Small intestine (tissue), 7 donors: ENCODE data around the gene CASS4. TPM values are rescaled to one million over a fixed set of nuclear protein-coding genes. Genes with fewer than 3 reads are reported as not detected.
A peak's percentile ranks its signal among the peaks of the same experiment; 100 is the strongest.

ENCODE experiments used
- DNase-seq, 2 donors: peaks; one replicate each; pipeline versions ENCODE4 v3.0.0 to v3.0.0-alpha.2; 2013
- FAIRE-seq: peaks from 2 replicates; lab custom pipeline; 2012; peaks lifted over from hg19 to GRCh38; lab: Jason Lieb, UNC
- H3K27ac ChIP-seq, 3 donors: one replicate each; pipeline ENCODE4 v1.5.1; 2013; ENCODE audit warnings: low read length in 2 of 3, mild to moderate bottlenecking in 2 of 3, control low read depth in 1 of 3, inconsistent platforms in 1 of 3, low read depth in 1 of 3, moderate library complexity in 1 of 3
- H3K27me3 ChIP-seq, 3 donors: one replicate each; pipeline ENCODE4 v1.6.1; 2013; ENCODE audit warnings: low read length in 3 of 3, inconsistent platforms in 1 of 3; ENCODE audit not compliant: control insufficient read depth in 3 of 3, insufficient read depth in 3 of 3
- H3K36me3 ChIP-seq, 3 donors: one replicate each; pipeline ENCODE4 v1.6.1; 2013; ENCODE audit warnings: low read length in 3 of 3, inconsistent platforms in 1 of 3, low read depth in 1 of 3, mild to moderate bottlenecking in 1 of 3, moderate library complexity in 1 of 3; ENCODE audit not compliant: control insufficient read depth in 3 of 3, insufficient read depth in 2 of 3
- H3K4me1 ChIP-seq, 3 donors: one replicate each; pipeline ENCODE4 v1.6.1; 2013; ENCODE audit warnings: low read length in 2 of 3, inconsistent platforms in 1 of 3, low read depth in 1 of 3, mild to moderate bottlenecking in 1 of 3, moderate library complexity in 1 of 3; ENCODE audit not compliant: control insufficient read depth in 3 of 3, insufficient read depth in 2 of 3
- H3K4me3 ChIP-seq, 3 donors: one replicate each; pipeline ENCODE4 v1.5.1; 2013; ENCODE audit warnings: low read length in 3 of 3, control low read depth in 1 of 3, inconsistent platforms in 1 of 3, low read depth in 1 of 3, mild to moderate bottlenecking in 1 of 3, moderate library complexity in 1 of 3
- H3K9me3 ChIP-seq, 2 donors: one replicate each; pipeline ENCODE4 v1.6.1; 2013; ENCODE audit warnings: low read depth in 1 of 2, low read length in 1 of 2; ENCODE audit not compliant: control insufficient read depth in 2 of 2, insufficient read depth in 1 of 2
- WGBS, 3 donors: extraction: QIAGEN DNeasy Blood & Tissue Kit; methylation state at CpG; one replicate each; pipeline ENCODE4 v1.1.7; 2013; 5-methylcytosine and 5-hydroxymethylcytosine counted together
- polyA plus RNA-seq, 4 donors: library from polyadenylated mRNA; stranded (reverse) in 3 of 4; unstranded in 1 of 4; fragments of 200-250 nt in 3 of 4; fragments of 120-200 nt in 1 of 4; gene quantifications; one replicate each; pipeline versions ENCODE4 v1.2.1 to v1.2.3, GENCODE V29; 2013
- donor health status: healthy with polysubstance abuse.
- donor health status: control.
- donor health status: control.
- donor health status: Bipolar disorder and iron deficiency.
- donor health status: healthy.

Gene CASS4
- polyA plus RNA-seq, 4 donors: 0.70 to 1.5 (median 1.1) TPM; not detected in 1

DNA sequence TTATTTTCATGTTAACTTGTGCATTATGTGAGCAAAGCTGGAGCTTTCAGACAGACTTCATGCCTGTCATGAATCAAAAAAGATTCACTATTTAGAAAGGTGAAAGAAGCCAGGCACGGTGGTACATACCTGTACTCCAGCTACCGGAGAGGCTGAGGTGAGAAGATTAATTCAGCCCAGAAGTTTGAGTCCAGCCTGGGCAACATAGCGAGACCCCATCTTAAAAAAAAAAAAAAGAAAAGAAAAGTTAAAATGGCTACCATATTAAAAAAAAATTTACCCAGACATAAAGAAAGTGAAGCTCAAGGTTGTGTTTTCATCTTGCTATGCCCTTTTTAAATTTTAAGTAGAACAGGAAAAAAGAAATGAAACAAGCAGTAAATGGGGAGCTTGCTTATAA, 889 bp downstream of the CASS4 start:
- FAIRE-seq: no peak
- Histone ChIP-seq H3K9me3 (no peaks in the 10 kb centered on the region), H3K4me1 (peaks cover 0 to 3% (median 0%) of the 10 kb centered on the region in 3 donors), H3K4me3 (no peak overlapping the region), H3K27ac (peak overlapping the region in 1 of 3 donors; percentile 86), H3K36me3 (peaks cover 0 to 8% (median 0%) of the 10 kb centered on the region in 3 donors), H3K27me3 (no peaks in the 10 kb centered on the region)
- DNase-seq: no peak
- WGBS, 3 donors: 85 to 98% (median 94%) methylated on average over 3 of the region's 3 CpGs

DNA sequence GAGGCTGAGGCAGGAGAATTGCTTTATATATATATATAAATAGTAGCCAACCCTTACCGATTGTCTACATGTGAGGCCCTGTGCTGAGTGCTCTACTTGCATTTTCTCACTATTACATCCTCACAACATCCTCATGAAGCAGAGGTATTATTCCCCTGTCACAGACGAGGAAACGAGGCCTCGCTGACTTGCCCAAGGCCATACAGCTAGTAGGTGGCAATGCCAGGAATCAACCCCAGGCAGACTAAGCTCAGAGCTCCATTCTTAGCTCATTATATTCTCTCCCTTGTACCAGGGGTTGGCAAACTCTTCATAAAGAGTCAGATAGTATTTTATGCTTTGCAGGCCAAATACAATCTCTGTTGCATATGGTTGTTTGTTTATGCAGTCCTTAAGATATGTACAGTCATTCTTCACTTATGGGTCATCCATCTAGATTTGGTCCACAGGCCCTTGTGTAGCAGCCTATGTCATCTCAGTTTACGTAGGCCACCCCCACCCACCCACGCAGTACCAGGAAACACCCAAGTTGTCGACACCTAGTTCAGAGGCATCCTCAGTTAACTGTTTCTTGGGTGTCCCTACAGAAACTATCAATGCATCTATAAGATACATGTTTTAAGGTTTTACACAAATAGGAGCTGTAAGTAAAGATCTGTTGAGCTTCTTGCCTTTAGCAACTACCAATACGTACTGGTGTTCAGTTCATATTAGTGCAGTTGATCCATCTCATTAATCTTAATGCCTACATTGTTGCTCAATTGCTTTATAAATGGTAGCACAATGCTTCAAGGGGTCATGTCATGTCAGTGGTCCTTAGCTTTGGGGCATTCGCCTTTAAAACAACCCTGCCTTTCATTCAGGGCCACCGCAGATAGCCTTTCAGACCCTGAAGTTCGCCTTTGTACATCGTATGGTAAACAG, 3.0 kb downstream of the CASS4 start:
- Histone ChIP-seq H3K9me3 (no peaks in the 10 kb centered on the region), H3K36me3 (no peaks in the 10 kb centered on the region), H3K27me3 (no peaks in the 10 kb centered on the region), H3K27ac (peak overlapping the region in 1 of 3 donors; percentile 81), H3K4me3 (no peak overlapping the region), H3K4me1 (peaks cover 0 to 3% (median 0%) of the 10 kb centered on the region in 3 donors)
- no peak for FAIRE-seq
- WGBS, 3 donors: 77 to 90% (median 88%) methylated on average over 12 of the region's 12 CpGs
- no peak for DNase-seq

DNA sequence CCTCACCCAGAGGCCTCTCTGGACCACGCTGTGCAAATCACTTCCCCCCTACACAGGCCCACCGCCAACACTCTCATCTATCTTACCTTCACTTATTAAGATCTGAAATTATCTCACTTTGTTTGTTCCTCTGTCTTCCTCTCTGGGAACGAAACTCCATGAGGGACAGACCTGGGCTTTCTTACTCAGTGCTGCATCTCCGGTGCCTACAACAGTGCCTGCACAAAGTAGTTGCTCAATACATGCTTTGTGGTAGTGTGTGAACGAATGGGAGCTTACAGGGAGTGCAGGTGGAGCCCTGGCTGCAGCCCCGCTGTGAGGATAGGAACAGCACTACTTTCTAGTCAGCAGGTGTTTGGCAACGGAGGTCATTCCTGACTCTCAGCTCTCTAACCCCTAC, 5.3 kb downstream of the CASS4 start:
- WGBS, 3 donors: 88 to 94% (median 91%) methylated on average over 7 of the region's 7 CpGs
- Histone ChIP-seq H3K27ac (peak overlapping the region in 1 of 3 donors; percentile 74), H3K27me3 (no peaks in the 10 kb centered on the region), H3K4me3 (no peak overlapping the region), H3K36me3 (no peaks in the 10 kb centered on the region), H3K9me3 (no peaks in the 10 kb centered on the region), H3K4me1 (no peaks in the 10 kb centered on the region)
- FAIRE-seq: no peak
- DNase-seq: no peak

DNA sequence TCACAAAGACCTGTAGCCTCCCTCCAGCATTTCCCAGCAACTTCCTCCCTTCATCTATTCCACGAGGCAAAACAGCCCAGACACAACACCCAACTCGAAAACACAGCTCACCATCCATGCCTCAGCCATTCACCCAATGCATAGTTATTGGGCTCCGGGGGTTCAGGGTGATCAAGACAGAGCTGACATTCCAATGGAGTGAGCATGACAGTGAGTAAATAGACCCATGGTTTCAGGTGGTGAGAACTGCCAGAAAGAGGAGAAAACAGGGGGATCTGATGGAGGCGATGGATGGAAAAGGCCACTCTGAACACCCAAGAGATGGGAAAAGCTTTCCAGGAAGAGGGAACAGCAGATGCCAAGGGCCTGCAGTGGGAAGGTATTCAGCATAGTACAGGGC, 5.9 kb downstream of the CASS4 start:
- Histone ChIP-seq H3K4me3 (no peak overlapping the region), H3K27me3 (no peaks in the 10 kb centered on the region), H3K36me3 (no peaks in the 10 kb centered on the region), H3K9me3 (no peaks in the 10 kb centered on the region), H3K27ac (peak overlapping the region in 1 of 3 donors; percentile 74), H3K4me1 (no peaks in the 10 kb centered on the region)
- no peak for DNase-seq
- no peak for FAIRE-seq
- 81 to 87% (median 85%) methylated on average over 4 of the region's 4 CpGs for WGBS, 3 donors

DNA sequence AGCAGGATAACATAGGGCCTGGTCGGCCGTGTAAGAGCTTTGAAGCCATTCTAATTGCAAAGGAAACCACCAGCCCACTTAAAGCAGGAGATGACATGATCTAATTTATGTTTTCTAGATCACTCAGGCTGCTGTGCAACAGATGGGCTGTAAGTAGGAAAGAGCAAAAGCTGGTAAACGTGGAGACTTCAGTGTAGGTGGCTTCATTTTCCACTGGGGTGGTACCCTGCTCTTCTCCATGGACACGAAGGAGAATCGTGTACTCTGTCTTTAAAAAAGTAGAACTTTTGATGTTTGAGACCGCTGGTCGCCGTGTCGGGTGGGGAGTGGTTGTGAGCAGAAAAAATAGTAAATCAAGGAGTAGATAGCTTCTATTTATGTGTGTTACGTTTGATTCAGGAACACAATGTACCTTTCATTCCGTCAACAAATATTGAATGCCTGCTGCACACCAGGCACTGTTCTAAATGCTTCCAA, 6.4 kb downstream of the CASS4 start:
- H3K27me3 ChIP-seq: no peaks in the 10 kb centered on the region
- H3K27ac ChIP-seq: peak overlapping the region in 1 of 3 donors; percentile 74
- H3K36me3 ChIP-seq: no peaks in the 10 kb centered on the region
- no peak for FAIRE-seq
- H3K9me3 ChIP-seq: no peaks in the 10 kb centered on the region
- whole genome bisulfite sequencing, 3 donors: 62 to 86% (median 80%) methylated on average over 11 of the region's 11 CpGs
- DNase-seq: no peak
- no peak overlapping the region for H3K4me3 ChIP-seq
- no peaks in the 10 kb centered on the region for H3K4me1 ChIP-seq

DNA sequence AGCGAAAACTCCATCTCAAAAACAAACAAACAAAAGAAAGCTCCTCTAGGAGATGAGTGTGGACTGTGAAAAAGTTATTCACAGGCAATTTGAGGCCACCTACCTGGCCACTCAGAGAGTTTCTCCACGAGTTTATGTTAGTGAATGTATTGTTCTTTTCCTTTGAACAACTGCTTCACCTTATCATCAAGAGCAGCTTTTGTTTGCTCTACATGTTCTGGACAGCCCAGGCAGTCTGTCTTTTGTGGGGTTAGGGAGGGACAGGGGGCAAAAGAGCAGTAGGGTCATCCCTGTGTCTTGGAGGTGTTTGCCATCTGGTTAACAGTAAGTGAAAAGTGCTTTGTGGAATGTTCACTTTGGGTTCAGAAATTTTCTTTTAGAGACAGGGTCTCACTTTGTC, 8.0 kb downstream of the CASS4 start:
- no peak overlapping the region for H3K4me3 ChIP-seq
- H3K9me3 ChIP-seq: no peaks in the 10 kb centered on the region
- H3K27me3 ChIP-seq: no peaks in the 10 kb centered on the region
- no peaks in the 10 kb centered on the region for H3K36me3 ChIP-seq
- no peaks in the 10 kb centered on the region for H3K4me1 ChIP-seq
- peak overlapping the region in 1 of 3 donors; percentile 57 for H3K27ac ChIP-seq
- WGBS, 3 donors: 73 to 83% (median 79%) methylated on average over 2 of the region's 2 CpGs
- no peak for FAIRE-seq
- DNase-seq: no peak

DNA sequence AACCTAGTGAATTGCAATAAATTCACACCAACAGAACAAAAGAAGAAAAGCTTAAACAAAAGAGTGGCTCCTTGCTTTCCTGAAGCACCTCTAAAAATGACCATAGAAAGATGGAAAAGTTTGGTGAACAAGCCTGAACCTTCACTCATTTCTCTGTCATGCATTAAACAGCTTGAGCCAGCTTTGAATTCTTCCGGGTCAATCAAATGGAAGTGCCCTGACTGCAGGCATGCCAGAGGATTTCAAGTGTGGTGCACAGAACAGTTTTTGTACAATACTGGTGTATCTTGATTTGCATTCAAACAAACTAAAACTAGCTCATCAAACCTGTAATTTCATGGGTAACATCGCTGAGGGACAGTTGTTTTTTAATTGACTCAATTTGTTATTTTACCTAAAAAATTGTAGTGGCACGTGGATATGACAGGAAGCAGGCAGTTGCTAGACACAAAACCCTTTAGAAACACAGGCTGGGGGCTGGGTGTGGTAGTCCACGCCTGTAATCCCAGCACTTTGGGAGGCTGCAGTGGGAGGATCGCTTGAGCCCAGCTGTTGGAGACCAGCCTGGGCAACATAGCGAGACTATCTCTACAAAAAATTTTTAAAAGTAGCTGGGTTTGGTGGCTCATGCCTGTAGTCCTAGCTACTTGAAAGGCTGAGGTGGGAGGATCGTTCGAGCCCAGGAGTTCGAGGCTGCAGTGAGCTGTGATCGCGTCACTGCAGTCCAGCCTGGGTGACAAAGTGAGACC, 9.1 kb downstream of the CASS4 start:
- Histone ChIP-seq H3K4me3 (no peak overlapping the region), H3K27me3 (no peaks in the 10 kb centered on the region), H3K36me3 (no peaks in the 10 kb centered on the region), H3K9me3 (no peaks in the 10 kb centered on the region), H3K4me1 (no peaks in the 10 kb centered on the region), H3K27ac (no peak overlapping the region)
- WGBS, 3 donors: 77 to 87% (median 81%) methylated on average over 11 of the region's 11 CpGs
- DNase-seq: no peak
- FAIRE-seq: no peak

DNA sequence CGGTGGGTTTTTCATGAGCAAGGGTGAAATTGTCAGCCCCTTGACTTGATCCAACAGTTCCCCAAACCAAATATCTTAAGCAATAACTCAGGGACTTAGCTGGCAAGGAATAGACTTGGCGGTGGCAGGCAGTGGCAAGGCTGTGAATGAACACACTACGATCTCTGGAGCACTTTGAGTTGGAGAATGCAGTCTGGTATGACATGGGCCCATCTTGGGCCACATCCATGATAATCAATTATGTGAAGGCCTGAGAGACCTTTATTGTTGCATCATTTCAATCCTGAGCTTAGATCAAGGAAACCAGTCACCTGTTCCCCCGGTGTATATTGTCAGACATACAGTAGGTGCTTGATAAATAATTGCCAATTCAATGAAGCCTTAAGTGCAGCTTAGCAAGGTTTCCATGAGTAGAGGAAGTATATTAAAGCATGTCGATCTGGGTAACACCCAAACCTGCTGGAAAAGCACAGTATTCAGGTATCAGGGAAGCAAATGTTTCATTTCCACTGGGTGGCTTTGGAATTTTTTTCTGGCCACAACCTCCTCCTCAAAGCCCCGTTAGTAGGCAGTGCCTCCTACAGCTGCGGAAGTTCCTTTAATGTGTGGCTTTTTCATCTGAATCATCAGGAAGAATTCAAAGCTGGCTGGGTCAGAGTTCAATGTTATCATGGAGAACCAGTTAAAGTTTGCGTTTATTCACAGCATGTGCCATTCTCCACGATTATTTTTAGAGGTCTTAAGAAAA, 10.2 kb downstream of the CASS4 start:
- no peaks in the 10 kb centered on the region for H3K36me3 ChIP-seq
- no peaks in the 10 kb centered on the region for H3K4me1 ChIP-seq
- H3K9me3 ChIP-seq: no peaks in the 10 kb centered on the region
- WGBS, 3 donors: 49 to 57% (median 49%) methylated on average over 9 of the region's 9 CpGs
- DNase-seq: no peak
- H3K27ac ChIP-seq: no peak overlapping the region
- H3K4me3 ChIP-seq: no peak overlapping the region
- H3K27me3 ChIP-seq: no peaks in the 10 kb centered on the region
- FAIRE-seq: no peak
